OCI-LY7 (cell line): ENCODE data around the gene TMIGD1. TPM values are rescaled to one million over a fixed set of nuclear protein-coding genes. Genes with fewer than 3 reads are reported as not detected.
A peak's percentile ranks its signal among the peaks of the same experiment; 100 is the strongest.

Experiments used
- BruUV-seq: library from RNA; stranded (reverse); fragments of 400-500 nt; replicated peaks from 2 replicates; lab custom pipeline; 2021; lab: Mats Ljungman, UMichigan
- CTCF ChIA-PET: fragments of 300-600 bp; sonication (Branson Sonifier 250); formaldehyde crosslinking; loops from one replicate; lab custom pipeline; 2022; ENCODE audit warnings: antibody characterized with exemption; ENCODE audit not compliant: unreplicated experiment; lab: Charles Lee
- POLR2A ChIA-PET: fragments of 300-600 bp; sonication (Branson Sonifier 250); formaldehyde crosslinking; loops from one replicate; lab custom pipeline; 2022; ENCODE audit warnings: antibody characterized with exemption; lab: Charles Lee
- DNase-seq: peaks from one replicate; pipeline ENCODE4 v3.0.0-alpha.2; 2015; ENCODE audit warnings: low spot score
- H2AFZ ChIP-seq: fragments of 200-600 bp; sonication (generic), shearing (Covaris generic); 2 replicates; pipeline ENCODE4 v1.6.1; 2014; ENCODE audit warnings: mild to moderate bottlenecking, antibody characterized with exemption, low read length, moderate library complexity
- H3K27ac ChIP-seq: fragments of 200-600 bp; sonication (generic); 2 replicates; pipeline ENCODE4 v1.5.1; 2014; ENCODE audit warnings: mixed run types, low read depth, mild to moderate bottlenecking, moderate library complexity, low read length, inconsistent platforms; ENCODE audit not compliant: poor library complexity, severe bottlenecking
- H3K36me3 ChIP-seq: fragments of 200-600 bp; sonication (generic); 2 replicates; pipeline ENCODE4 v1.6.1; 2014; ENCODE audit warnings: mild to moderate bottlenecking, antibody characterized with exemption, low read length, moderate library complexity, mixed read lengths; ENCODE audit not compliant: insufficient read depth
- H3K4me1 ChIP-seq: fragments of 200-600 bp; sonication (generic); 2 replicates; pipeline ENCODE4 v1.5.1; 2014; ENCODE audit warnings: mild to moderate bottlenecking, low read length; ENCODE audit not compliant: insufficient read depth, poor library complexity, severe bottlenecking
- H3K4me2 ChIP-seq: fragments of 200-600 bp; sonication (generic); 2 replicates; pipeline ENCODE4 v1.6.1; 2014; ENCODE audit warnings: mild to moderate bottlenecking, low read length
- H3K4me3 ChIP-seq: fragments of 200-600 bp; sonication (generic); 2 replicates; pipeline ENCODE4 v1.5.1; 2014; ENCODE audit warnings: mild to moderate bottlenecking, low read depth, low read length; ENCODE audit not compliant: poor library complexity, severe bottlenecking
- H3K79me2 ChIP-seq: fragments of 200-600 bp; sonication (generic); 2 replicates; pipeline ENCODE4 v1.6.1; 2016; ENCODE audit warnings: low read depth, mild to moderate bottlenecking, low read length, moderate library complexity, mixed read lengths; ENCODE audit not compliant: insufficient read depth
- H3K9me2 ChIP-seq: fragments of 200-600 bp; sonication (generic); 2 replicates; pipeline ENCODE4 v1.6.1; 2016; ENCODE audit warnings: mild to moderate bottlenecking, low read length, mixed read lengths; ENCODE audit not compliant: insufficient read depth
- H3K9me3 ChIP-seq: fragments of 200-600 bp; sonication (generic); 2 replicates; pipeline ENCODE4 v1.6.1; 2014; ENCODE audit warnings: mild to moderate bottlenecking, mixed run types, low read length, mixed read lengths
- H4K20me1 ChIP-seq: fragments of 200-600 bp; sonication (generic); 2 replicates; pipeline ENCODE4 v1.6.1; 2014; ENCODE audit warnings: mild to moderate bottlenecking, antibody characterized with exemption, low read length, moderate library complexity, mixed read lengths; ENCODE audit not compliant: insufficient read depth
- CTCF ChIP-seq: fragments of 200-600 bp; sonication (generic); conservative IDR thresholded peaks from 2 replicates; pipeline ENCODE4 v1.5.1; 2014; ENCODE audit warnings: mild to moderate bottlenecking, antibody characterized with exemption, low read length, moderate library complexity, mixed read lengths
- EZH2phosphoT487 ChIP-seq: fragments of 200-600 bp; sonication (generic); IDR thresholded peaks from 2 replicates; pipeline ENCODE4 v1.6.1; 2018; ENCODE audit warnings: low read depth, borderline replicate concordance, mild to moderate bottlenecking, mixed run types, antibody characterized with exemption, low read length, moderate library complexity, mixed read lengths
- intact Hi-C: fragments of 100-400 bp; cut with micrococcal nuclease; formaldehyde crosslinking; loops from one replicate; pipeline ENCODE4 v1.10.0; 2022; ENCODE audit not compliant: unreplicated experiment
- total RNA-seq, 2 experiments: library from RNA; depleted of rRNA in 1 of 2; stranded (reverse); fragments of >200 nt in 1 of 2; shearing (Covaris generic) in 1 of 2; gene quantifications; 2 replicates each; pipeline ENCODE4 v1.2.3, GENCODE V29; 2014 to 2022

Gene TMIGD1
- total RNA-seq, 2 experiments from 2014 or later = not detected

GRCh38 chr17:30375661-30376060 is 41.8 kb upstream of the TMIGD1 start:
- intact Hi-C loops = loop anchor here (5.0 kb wide), 2 partner anchors 332 to 457 kb away; partner anchors contain the start of gene ATAD5
- H3K9me3 ChIP-seq = no peaks in the 10 kb centered on the region
- ChIA-PET POLR2A (interaction anchor here (0.6 kb wide), 1 partner anchor 12 kb away, joined by 4 read pairs; no protein-coding TSS in a partner anchor), CTCF (no interaction called here)
- no peak overlapping the region for H2AFZ ChIP-seq
- no peak overlapping the region for H3K4me2 ChIP-seq
- TF ChIP-seq EZH2phosphoT487 (no peak), CTCF (no peak)
- H3K9me2 ChIP-seq = no peaks in the 10 kb centered on the region
- H3K4me3 ChIP-seq = no peak overlapping the region
- H3K79me2 ChIP-seq = 0 out of 2 replicates have a peak, but pooled peaks cover 7% of the 10 kb centered on the region
- H3K27ac ChIP-seq = no peak overlapping the region
- no peak for DNase-seq
- H3K36me3 ChIP-seq = no peaks in the 10 kb centered on the region
- no peaks in the 10 kb centered on the region for H4K20me1 ChIP-seq
- peaks cover 15% of the 10 kb centered on the region for H3K4me1 ChIP-seq
- BruUV-seq = no TSS peak

GRCh38 chr17:30372755-30373154 is 38.9 kb upstream of the TMIGD1 start:
- no TSS peak for BruUV-seq
- no peaks in the 10 kb centered on the region for H4K20me1 ChIP-seq
- H3K4me2 ChIP-seq = no peak overlapping the region
- no peaks in the 10 kb centered on the region for H3K36me3 ChIP-seq
- H3K27ac ChIP-seq = no peak overlapping the region
- H2AFZ ChIP-seq = no peak overlapping the region
- intact Hi-C loops = no loop called here
- no peaks in the 10 kb centered on the region for H3K9me3 ChIP-seq
- DNase-seq = peak; percentile 20
- ChIA-PET CTCF (no interaction called here), POLR2A (interaction anchor here (0.9 kb wide), 1 partner anchor 8 kb away, joined by 3 read pairs; no protein-coding TSS in a partner anchor)
- no peaks in the 10 kb centered on the region for H3K79me2 ChIP-seq
- no peak overlapping the region for H3K4me3 ChIP-seq
- peak; percentile 49 for TF ChIP-seq CTCF
- no peak for TF ChIP-seq EZH2phosphoT487
- H3K9me2 ChIP-seq = no peaks in the 10 kb centered on the region
- no peaks in the 10 kb centered on the region for H3K4me1 ChIP-seq

GRCh38 chr17:30369995-30370394 is 36.1 kb upstream of the TMIGD1 start:
- Histone ChIP-seq H3K79me2 (no peaks in the 10 kb centered on the region), H4K20me1 (no peaks in the 10 kb centered on the region), H3K9me3 (no peaks in the 10 kb centered on the region), H3K36me3 (no peaks in the 10 kb centered on the region), H2AFZ (no peak overlapping the region), H3K4me1 (no peaks in the 10 kb centered on the region), H3K4me2 (no peak overlapping the region), H3K4me3 (no peak overlapping the region), H3K27ac (no peak overlapping the region), H3K9me2 (no peaks in the 10 kb centered on the region)
- DNase-seq = no peak
- ChIA-PET POLR2A (interaction anchor here (0.5 kb wide), 1 partner anchor 207 kb away, joined by 5 read pairs; no protein-coding TSS in a partner anchor), CTCF (no interaction called here)
- intact Hi-C loops = no loop called here
- TF ChIP-seq CTCF (no peak), EZH2phosphoT487 (no peak)
- no TSS peak for BruUV-seq
